GM20000 (cell line): ENCODE data around the gene GLCCI1.
"Not testable (repeated sequence)": the region's sequence is repeated elsewhere in the genome, so short reads cannot be mapped to it uniquely, and the experiment has no call there.

ENCODE experiments used
- DNase-seq: peaks from one replicate; pipeline ENCODE4 v3.0.0; 2012; ENCODE audit warnings: low spot score
- TF ChIP-seq, protein P1 (sequence below): IDR thresholded peaks from 2 replicates; pipeline ENCODE4 v1.5.1; 2012; ENCODE audit warnings: mild to moderate bottlenecking, control low read depth; ENCODE audit errors: extremely low read depth, missing control alignments

Gene GLCCI1

GRCh38 chr7:7989616-7990440, 21.2 kb downstream of the GLCCI1 start:
- TF ChIP-seq, protein P1, sequence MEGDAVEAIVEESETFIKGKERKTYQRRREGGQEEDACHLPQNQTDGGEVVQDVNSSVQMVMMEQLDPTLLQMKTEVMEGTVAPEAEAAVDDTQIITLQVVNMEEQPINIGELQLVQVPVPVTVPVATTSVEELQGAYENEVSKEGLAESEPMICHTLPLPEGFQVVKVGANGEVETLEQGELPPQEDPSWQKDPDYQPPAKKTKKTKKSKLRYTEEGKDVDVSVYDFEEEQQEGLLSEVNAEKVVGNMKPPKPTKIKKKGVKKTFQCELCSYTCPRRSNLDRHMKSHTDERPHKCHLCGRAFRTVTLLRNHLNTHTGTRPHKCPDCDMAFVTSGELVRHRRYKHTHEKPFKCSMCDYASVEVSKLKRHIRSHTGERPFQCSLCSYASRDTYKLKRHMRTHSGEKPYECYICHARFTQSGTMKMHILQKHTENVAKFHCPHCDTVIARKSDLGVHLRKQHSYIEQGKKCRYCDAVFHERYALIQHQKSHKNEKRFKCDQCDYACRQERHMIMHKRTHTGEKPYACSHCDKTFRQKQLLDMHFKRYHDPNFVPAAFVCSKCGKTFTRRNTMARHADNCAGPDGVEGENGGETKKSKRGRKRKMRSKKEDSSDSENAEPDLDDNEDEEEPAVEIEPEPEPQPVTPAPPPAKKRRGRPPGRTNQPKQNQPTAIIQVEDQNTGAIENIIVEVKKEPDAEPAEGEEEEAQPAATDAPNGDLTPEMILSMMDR, result no peak
- DNase-seq, result no peak

GRCh38 chr7:7990441-7990761, 21.8 kb downstream of the GLCCI1 start:
- no peak for DNase-seq

GRCh38 chr7:7992506-7992905, 23.9 kb downstream of the GLCCI1 start:
- DNase-seq, result no peak
- TF ChIP-seq, protein P1, result no peak

More at GRCh38 chr7:7990441-7990761, 21.8 kb downstream of the GLCCI1 start:
- TF ChIP-seq, protein P1, result no peak

GRCh38 chr7:7995348-7995747, 26.8 kb downstream of the GLCCI1 start:
- not testable (repeated sequence) for DNase-seq

GRCh38 chr7:7996568-7996967, 28.0 kb downstream of the GLCCI1 start:
- no peak for DNase-seq
- TF ChIP-seq, protein P1, result no peak

GRCh38 chr7:8000315-8000941, 31.8 kb downstream of the GLCCI1 start:
- TF ChIP-seq, protein P1, result no peak

GRCh38 chr7:8003077-8003476, 34.5 kb downstream of the GLCCI1 start:
- TF ChIP-seq, protein P1, result no peak

More at GRCh38 chr7:8000315-8000941, 31.8 kb downstream of the GLCCI1 start:
- no peak for DNase-seq

More at GRCh38 chr7:8003077-8003476, 34.5 kb downstream of the GLCCI1 start:
- DNase-seq, result no peak
